Left renal cortex interstitium (tissue), 4 donors: Measurements from ENCODE around the gene CMSS1. TPM values are rescaled to one million over a fixed set of nuclear protein-coding genes. Genes with fewer than 3 reads are reported as not detected.

Experiments used
- DNase-seq, 4 donors: peaks; one replicate each; pipeline ENCODE4 v3.0.0-alpha.2; 2013; ENCODE audit warnings: low read depth in 4 of 4, low spot score in 2 of 4, missing footprints in 1 of 4
- polyA plus RNA-seq, 4 donors: library from polyadenylated mRNA; unstranded; fragments of 120-200 nt; gene quantifications; one replicate each; pipeline ENCODE4 v1.2.1, GENCODE V29; 2013; ENCODE audit not compliant: insufficient read length in 4 of 4

Gene CMSS1
- polyA plus RNA-seq, 4 donors, result 40.5 to 48.1 (median 44.9) TPM

GRCh38 chr3:100120012-100120411 lies 302.4 kb downstream of the CMSS1 start:
- no peak for DNase-seq

- no peak for DNase-seq
Measured at GRCh38 chr3:100120693-100121092, 303.0 kb downstream of the CMSS1 start.

- no peak for DNase-seq
Measured at GRCh38 chr3:100122321-100122720, 304.7 kb downstream of the CMSS1 start.

GRCh38 chr3:100123112-100123511 lies 305.4 kb downstream of the CMSS1 start:
- DNase-seq, result no peak

- no peak for DNase-seq
Measured at GRCh38 chr3:100124201-100124761, 306.6 kb downstream of the CMSS1 start.

- DNase-seq, result no peak
Measured at GRCh38 chr3:100125161-100125938, 307.7 kb downstream of the CMSS1 start.

GRCh38 chr3:100127792-100128191 lies 310.1 kb downstream of the CMSS1 start:
- DNase-seq, result no peak

- no peak for DNase-seq
Measured at GRCh38 chr3:100128565-100128964, 310.9 kb downstream of the CMSS1 start.

GRCh38 chr3:100129941-100130340 lies 312.3 kb downstream of the CMSS1 start:
- no peak for DNase-seq

GRCh38 chr3:100131241-100131640 lies 313.6 kb downstream of the CMSS1 start:
- DNase-seq, result no peak

GRCh38 chr3:100136921-100137320 lies 319.3 kb downstream of the CMSS1 start:
- no peak for DNase-seq

- no peak for DNase-seq
Measured at GRCh38 chr3:100140976-100141375, 323.3 kb downstream of the CMSS1 start.

GRCh38 chr3:100141586-100141985 lies 323.9 kb downstream of the CMSS1 start:
- no peak for DNase-seq

- no peak for DNase-seq
Measured at GRCh38 chr3:100144255-100144866, 326.7 kb downstream of the CMSS1 start.

- no peak for DNase-seq
Measured at GRCh38 chr3:100149130-100149529, 331.5 kb downstream of the CMSS1 start.

- no peak for DNase-seq
Measured at GRCh38 chr3:100149713-100150415, 332.2 kb downstream of the CMSS1 start.

- no peak for DNase-seq
Measured at GRCh38 chr3:100150473-100150872, 332.8 kb downstream of the CMSS1 start.

- DNase-seq, result no peak
Measured at GRCh38 chr3:100151024-100151707, 333.5 kb downstream of the CMSS1 start.

- DNase-seq, result no peak
Measured at GRCh38 chr3:100154171-100154570, 336.5 kb downstream of the CMSS1 start.

GRCh38 chr3:100155128-100155527 lies 337.5 kb downstream of the CMSS1 start:
- DNase-seq, result no peak

GRCh38 chr3:100155590-100155989 lies 337.9 kb downstream of the CMSS1 start:
- DNase-seq, result no peak
